H9 (cell line): ENCODE results near the gene PCDHGC3. TPM values are rescaled to one million over a fixed set of nuclear protein-coding genes. Genes with fewer than 3 reads are reported as not detected.

Source experiments
- DNase-seq: peaks from one replicate; pipeline ENCODE4 v3.0.0-alpha.2; 2017
- H2AFZ ChIP-seq: one replicate; pipeline ENCODE4 v1.6.1; 2013; ENCODE audit warnings: mild to moderate bottlenecking, low read length, control low read depth, moderate library complexity
- H2AK5ac ChIP-seq: 2 replicates; pipeline ENCODE4 v1.6.1; 2013; ENCODE audit warnings: low read length, control low read depth, mixed read lengths; ENCODE audit not compliant: insufficient read length
- H2BK120ac ChIP-seq: one replicate; pipeline ENCODE4 v1.6.1; 2013; ENCODE audit warnings: low read depth, mild to moderate bottlenecking, low read length, control low read depth, inconsistent platforms; ENCODE audit not compliant: poor library complexity, severe bottlenecking
- H2BK12ac ChIP-seq: 2 replicates; pipeline ENCODE4 v1.6.1; 2013; ENCODE audit warnings: low read length, control low read depth, mixed read lengths, low read depth; ENCODE audit not compliant: insufficient read length
- H2BK15ac ChIP-seq: 2 replicates; pipeline ENCODE4 v1.6.1; 2013; ENCODE audit warnings: low read depth, low read length, control low read depth
- H2BK20ac ChIP-seq: one replicate; pipeline ENCODE4 v1.6.1; 2013; ENCODE audit warnings: low read depth, mild to moderate bottlenecking, low read length, control low read depth, inconsistent platforms; ENCODE audit not compliant: poor library complexity, severe bottlenecking
- H2BK5ac ChIP-seq: 2 replicates; pipeline ENCODE4 v1.6.1; 2013; ENCODE audit warnings: low read length, control low read depth, mixed read lengths; ENCODE audit not compliant: insufficient read length
- H3K14ac ChIP-seq: 2 replicates; pipeline ENCODE4 v1.6.1; 2013; ENCODE audit warnings: low read length, control low read depth; ENCODE audit not compliant: insufficient read depth
- H3K18ac ChIP-seq: 2 replicates; pipeline ENCODE4 v1.6.1; 2013; ENCODE audit warnings: low read depth, mild to moderate bottlenecking, mixed read lengths, low read length, control low read depth; ENCODE audit not compliant: insufficient read length
- H3K23ac ChIP-seq: 2 replicates; pipeline ENCODE4 v1.6.1; 2013; ENCODE audit warnings: low read length, control low read depth, mixed read lengths, low read depth; ENCODE audit not compliant: insufficient read length
- H3K23me2 ChIP-seq: 2 replicates; pipeline ENCODE4 v1.6.1; 2013; ENCODE audit warnings: low read depth, mild to moderate bottlenecking, mixed read lengths, low read length, control low read depth; ENCODE audit not compliant: insufficient read length, poor library complexity, severe bottlenecking
- H3K27ac ChIP-seq: 2 replicates; pipeline ENCODE4 v1.5.1; 2013; ENCODE audit warnings: low read length, control low read depth, mixed read lengths, low read depth; ENCODE audit not compliant: insufficient read length
- H3K27me3 ChIP-seq: 2 replicates; pipeline ENCODE4 v1.6.1; 2013; ENCODE audit warnings: low read length, control low read depth, inconsistent platforms; ENCODE audit not compliant: insufficient read depth
- H3K4ac ChIP-seq: 2 replicates; pipeline ENCODE4 v1.6.1; 2013; ENCODE audit warnings: low read depth, mild to moderate bottlenecking, control low read depth, inconsistent platforms, low read length, moderate library complexity
- H3K4me1 ChIP-seq: 2 replicates; pipeline ENCODE4 v1.6.1; 2013; ENCODE audit warnings: low read length, control low read depth, inconsistent platforms; ENCODE audit not compliant: insufficient read depth
- H3K4me2 ChIP-seq: 2 replicates; pipeline ENCODE4 v1.6.1; 2013; ENCODE audit warnings: low read length, control low read depth, mixed read lengths; ENCODE audit not compliant: insufficient read length, insufficient read depth
- H3K56ac ChIP-seq: 2 replicates; pipeline ENCODE4 v1.6.1; 2013; ENCODE audit warnings: low read depth, mild to moderate bottlenecking, mixed read lengths, low read length, control low read depth; ENCODE audit not compliant: insufficient read length
- H3K79me1 ChIP-seq: 2 replicates; pipeline ENCODE4 v1.6.1; 2013; ENCODE audit warnings: low read depth, mild to moderate bottlenecking, moderate library complexity, low read length, control low read depth, inconsistent platforms; ENCODE audit not compliant: insufficient read depth, poor library complexity, severe bottlenecking
- H3K79me2 ChIP-seq: 2 replicates; pipeline ENCODE4 v1.6.1; 2013; ENCODE audit warnings: low read length, control low read depth, inconsistent platforms; ENCODE audit not compliant: insufficient read depth
- H3K9ac ChIP-seq: 2 replicates; pipeline ENCODE4 v1.6.1; 2013; ENCODE audit warnings: low read length, control low read depth, mixed read lengths; ENCODE audit not compliant: insufficient read length; ENCODE audit errors: extremely low read depth
- H3K9me3 ChIP-seq: one replicate; pipeline ENCODE4 v1.6.1; 2013; ENCODE audit warnings: low read depth, low read length, inconsistent platforms; ENCODE audit not compliant: control insufficient read depth
- H3T11ph ChIP-seq: one replicate; pipeline ENCODE4 v1.6.1; 2013; ENCODE audit warnings: mild to moderate bottlenecking, low read length, control low read depth, inconsistent platforms
- H4K20me1 ChIP-seq: one replicate; pipeline ENCODE4 v1.6.1; 2013; ENCODE audit not compliant: control insufficient read depth, insufficient read length, insufficient read depth
- H4K5ac ChIP-seq: 2 replicates; pipeline ENCODE4 v1.6.1; 2013; ENCODE audit warnings: low read depth, mild to moderate bottlenecking, mixed read lengths, low read length, control low read depth; ENCODE audit not compliant: insufficient read length
- H4K8ac ChIP-seq: replicated peaks from 2 replicates; pipeline ENCODE4 v1.6.1; 2013; ENCODE audit warnings: low read length, control low read depth, mixed read lengths, low read depth; ENCODE audit not compliant: insufficient read length
- H4K91ac ChIP-seq: 2 replicates; pipeline ENCODE4 v1.6.1; 2013; ENCODE audit warnings: low read depth, mild to moderate bottlenecking, moderate library complexity, mixed read lengths, low read length, control low read depth; ENCODE audit not compliant: insufficient read length
- H3K27ac Mint-ChIP-seq, 3 experiments: 2 replicates in 2 of 3; 3 replicates in 1 of 3; pipeline ENCODE4 v1.8.0; 2020 to 2021; ENCODE audit warnings: mixed read lengths in 3 of 3, mild to moderate bottlenecking in 1 of 3, moderate library complexity in 1 of 3
- H3K27me3 Mint-ChIP-seq: 2 replicates; pipeline ENCODE4 v1.8.0; 2021; ENCODE audit warnings: low read depth, mild to moderate bottlenecking, moderate library complexity, mixed read lengths
- H3K36me3 Mint-ChIP-seq, 3 experiments: 2 replicates in 2 of 3; 3 replicates in 1 of 3; pipeline ENCODE4 v1.8.0; 2020 to 2021; ENCODE audit warnings: low read depth in 3 of 3, mixed read lengths in 3 of 3; ENCODE audit not compliant: insufficient read depth in 1 of 3
- H3K4me1 Mint-ChIP-seq, 2 experiments: 2 replicates each; pipeline ENCODE4 v1.8.0; 2020; ENCODE audit warnings: mixed read lengths in 2 of 2
- H3K4me3 Mint-ChIP-seq, 2 experiments: 2 replicates in 1 of 2; 3 replicates in 1 of 2; pipeline ENCODE4 v1.8.0; 2020 to 2021; ENCODE audit warnings: mild to moderate bottlenecking in 2 of 2, mixed read lengths in 2 of 2, moderate library complexity in 1 of 2
- H3K9me3 Mint-ChIP-seq, 2 experiments: 2 replicates in 1 of 2; 3 replicates in 1 of 2; pipeline ENCODE4 v1.8.0; 2020; ENCODE audit warnings: mild to moderate bottlenecking in 2 of 2, mixed read lengths in 2 of 2, moderate library complexity in 1 of 2
- total RNA-seq: library from RNA; stranded (reverse); gene quantifications from 2 replicates; pipeline ENCODE4 v1.2.1, GENCODE V29; 2021
- TF ChIP-seq, protein P1 (sequence below): fragments of 200-600 bp; sonication (generic); conservative IDR thresholded peaks from 3 replicates; pipeline ENCODE4 v1.8.0; 2021; ENCODE audit warnings: antibody characterized with exemption, mild to moderate bottlenecking

PCDHGC3 gene
- total RNA-seq, 1 experiment from 2014 or later, result 19.8 TPM

- Histone ChIP-seq H2BK20ac (no peak overlapping the region), H2BK5ac (no peak overlapping the region), H4K91ac (no peak overlapping the region), H3K9me3 (peaks cover 5% of the 10 kb centered on the region), H2BK15ac (no peak overlapping the region), H4K20me1 (no peaks in the 10 kb centered on the region), H3K4ac (no peak overlapping the region), H3K23ac (no peak overlapping the region), H3K79me1 (no peaks in the 10 kb centered on the region), H3K4me2 (no peak overlapping the region), H3K79me2 (no peaks in the 10 kb centered on the region), H3K27me3 (peaks cover 15% of the 10 kb centered on the region), H3K9ac (no peak overlapping the region), H3K14ac (no peak overlapping the region), H2AK5ac (no peak overlapping the region), H4K8ac (no peak overlapping the region), H2AFZ (no peak overlapping the region), H3K23me2 (peaks cover 17% of the 10 kb centered on the region), H4K5ac (no peak overlapping the region), H2BK12ac (no peak overlapping the region), H3K4me1 (0 out of 2 replicates have a peak, but pooled peaks cover 2% of the 10 kb centered on the region), H3K27ac (no peak overlapping the region), H3K56ac (no peak overlapping the region), H3K18ac (no peak overlapping the region), H3T11ph (no peak overlapping the region), H2BK120ac (no peak overlapping the region)
- Mint-ChIP-seq H3K27me3 (peaks cover 29% of the 10 kb centered on the region), H3K27ac (no peak overlapping the region), H3K36me3 (peaks cover 0 to 21% (median 8%) of the 10 kb centered on the region in 3 experiments; a peak in 4 of 7 replicates), H3K4me3 (no peak overlapping the region), H3K9me3 (peaks cover 0 to 23% of the 10 kb centered on the region in 2 experiments; a peak in 4 of 5 replicates), H3K4me1 (peaks cover 40 to 49% of the 10 kb centered on the region in 2 experiments)
- DNase-seq, result no peak
- TF ChIP-seq, protein P1, sequence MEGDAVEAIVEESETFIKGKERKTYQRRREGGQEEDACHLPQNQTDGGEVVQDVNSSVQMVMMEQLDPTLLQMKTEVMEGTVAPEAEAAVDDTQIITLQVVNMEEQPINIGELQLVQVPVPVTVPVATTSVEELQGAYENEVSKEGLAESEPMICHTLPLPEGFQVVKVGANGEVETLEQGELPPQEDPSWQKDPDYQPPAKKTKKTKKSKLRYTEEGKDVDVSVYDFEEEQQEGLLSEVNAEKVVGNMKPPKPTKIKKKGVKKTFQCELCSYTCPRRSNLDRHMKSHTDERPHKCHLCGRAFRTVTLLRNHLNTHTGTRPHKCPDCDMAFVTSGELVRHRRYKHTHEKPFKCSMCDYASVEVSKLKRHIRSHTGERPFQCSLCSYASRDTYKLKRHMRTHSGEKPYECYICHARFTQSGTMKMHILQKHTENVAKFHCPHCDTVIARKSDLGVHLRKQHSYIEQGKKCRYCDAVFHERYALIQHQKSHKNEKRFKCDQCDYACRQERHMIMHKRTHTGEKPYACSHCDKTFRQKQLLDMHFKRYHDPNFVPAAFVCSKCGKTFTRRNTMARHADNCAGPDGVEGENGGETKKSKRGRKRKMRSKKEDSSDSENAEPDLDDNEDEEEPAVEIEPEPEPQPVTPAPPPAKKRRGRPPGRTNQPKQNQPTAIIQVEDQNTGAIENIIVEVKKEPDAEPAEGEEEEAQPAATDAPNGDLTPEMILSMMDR, result no peak
Measured at GRCh38 chr5:141479776-141480175, 4.0 kb downstream of the PCDHGC3 start.
